ENCODE results near the gene CCDC106.
A peak's percentile ranks its signal among the peaks of the same experiment; 100 is the strongest.

CCDC106 gene

DNA sequence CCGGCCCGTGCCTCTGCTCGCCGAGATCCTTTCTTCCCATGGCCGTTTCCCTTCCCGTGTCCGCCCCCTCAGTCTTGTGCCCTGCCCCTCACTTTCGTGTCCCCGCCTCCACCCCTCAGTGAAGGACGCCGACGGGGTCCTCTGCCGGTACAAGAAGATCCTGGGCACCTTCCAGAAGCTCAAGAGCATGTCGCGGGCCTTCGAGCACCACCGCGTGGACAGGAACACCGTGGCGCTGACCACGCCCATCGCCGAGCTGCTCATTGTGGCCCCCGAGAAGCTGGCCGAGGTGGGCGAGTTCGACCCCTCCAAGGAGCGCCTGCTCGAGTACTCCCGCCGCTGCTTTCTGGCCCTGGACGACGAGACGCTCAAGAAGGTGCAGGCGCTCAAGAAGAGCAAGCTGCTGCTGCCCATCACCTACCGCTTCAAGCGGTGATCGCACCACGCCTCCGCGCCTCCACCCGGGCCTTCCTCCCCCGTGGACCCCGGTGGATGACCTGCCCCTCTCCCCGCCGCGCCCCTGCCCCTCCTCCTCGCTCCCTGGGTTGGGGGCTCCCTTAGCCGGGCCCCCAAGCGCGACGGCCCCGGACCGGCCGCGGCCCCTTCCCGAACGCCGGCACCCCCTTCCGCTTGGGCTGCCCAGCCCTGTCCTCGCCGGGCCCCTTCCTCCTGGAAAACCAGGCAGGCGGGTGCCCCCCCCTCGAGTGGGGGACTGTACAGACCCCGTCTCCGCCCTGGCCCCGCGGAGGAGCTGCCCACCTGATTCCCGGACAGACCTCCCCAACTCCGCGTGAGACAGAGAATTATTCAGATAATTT, 4.5 kb downstream of the CCDC106 start:
- DNase-seq (ENCODE audit: low read depth): no peak

DNA sequence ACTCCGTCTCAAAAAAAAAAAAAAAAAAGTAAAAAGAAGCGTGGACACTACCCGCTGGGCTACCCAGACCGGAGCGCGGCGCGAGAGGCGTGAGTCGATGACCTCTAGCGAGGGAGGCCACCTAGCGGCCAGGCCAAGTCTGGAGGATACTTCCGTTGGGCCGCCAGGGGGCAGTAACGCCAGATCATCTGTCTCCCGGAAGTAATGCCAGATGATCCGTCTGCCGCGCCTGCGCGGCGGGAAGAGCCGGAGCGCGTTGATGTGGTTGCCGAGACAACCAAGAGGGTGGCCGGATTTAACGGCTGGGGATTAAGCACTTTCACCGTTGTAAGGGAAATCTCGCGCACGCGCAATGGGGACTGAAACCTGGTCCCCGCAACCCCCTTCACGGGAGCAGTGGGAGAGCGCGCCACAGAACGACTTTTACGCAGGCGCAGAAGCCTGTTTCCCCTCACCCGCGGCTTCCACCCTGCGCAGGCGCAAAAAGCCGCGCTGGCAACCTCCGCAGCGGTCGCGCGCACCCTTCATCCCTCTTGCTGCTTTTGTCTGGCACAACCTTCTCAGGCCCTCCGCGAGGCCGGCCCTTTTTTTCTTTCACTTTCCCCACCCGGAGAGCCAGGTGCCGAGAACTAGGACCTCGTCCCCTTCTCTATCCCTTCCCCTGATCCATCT, 5.8 kb downstream of the CCDC106 start:
- peak; percentile 93 for DNase-seq (ENCODE audit: low read depth)

DNA sequence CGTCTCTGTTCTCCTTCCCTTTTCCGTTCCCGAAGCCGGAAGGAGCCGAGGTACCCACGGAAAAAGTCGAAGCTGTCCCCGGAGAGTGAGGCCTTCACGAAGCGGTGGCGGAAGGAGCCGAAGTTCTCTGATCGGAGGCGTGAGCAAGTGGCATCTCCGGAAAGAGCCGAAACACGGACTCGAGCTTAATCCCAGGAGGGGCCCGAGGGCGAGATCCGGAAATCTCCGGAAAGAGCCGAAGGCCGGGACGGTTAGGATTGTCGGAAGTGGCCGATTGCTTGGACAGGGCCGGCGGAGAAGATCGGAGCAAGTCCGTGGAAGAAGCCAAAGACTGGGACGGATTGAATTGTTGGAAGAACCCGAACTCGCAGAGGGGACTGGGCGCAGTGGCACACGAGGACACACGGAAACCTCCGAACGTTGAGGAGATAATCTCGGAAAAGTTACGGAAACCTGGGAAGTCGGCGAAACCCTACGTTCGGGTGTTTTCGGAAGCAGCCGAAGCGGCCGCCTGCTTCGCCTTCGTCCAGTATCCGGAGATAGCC, 6.4 kb downstream of the CCDC106 start:
- DNase-seq (ENCODE audit: low read depth): peak; percentile 98

DNA sequence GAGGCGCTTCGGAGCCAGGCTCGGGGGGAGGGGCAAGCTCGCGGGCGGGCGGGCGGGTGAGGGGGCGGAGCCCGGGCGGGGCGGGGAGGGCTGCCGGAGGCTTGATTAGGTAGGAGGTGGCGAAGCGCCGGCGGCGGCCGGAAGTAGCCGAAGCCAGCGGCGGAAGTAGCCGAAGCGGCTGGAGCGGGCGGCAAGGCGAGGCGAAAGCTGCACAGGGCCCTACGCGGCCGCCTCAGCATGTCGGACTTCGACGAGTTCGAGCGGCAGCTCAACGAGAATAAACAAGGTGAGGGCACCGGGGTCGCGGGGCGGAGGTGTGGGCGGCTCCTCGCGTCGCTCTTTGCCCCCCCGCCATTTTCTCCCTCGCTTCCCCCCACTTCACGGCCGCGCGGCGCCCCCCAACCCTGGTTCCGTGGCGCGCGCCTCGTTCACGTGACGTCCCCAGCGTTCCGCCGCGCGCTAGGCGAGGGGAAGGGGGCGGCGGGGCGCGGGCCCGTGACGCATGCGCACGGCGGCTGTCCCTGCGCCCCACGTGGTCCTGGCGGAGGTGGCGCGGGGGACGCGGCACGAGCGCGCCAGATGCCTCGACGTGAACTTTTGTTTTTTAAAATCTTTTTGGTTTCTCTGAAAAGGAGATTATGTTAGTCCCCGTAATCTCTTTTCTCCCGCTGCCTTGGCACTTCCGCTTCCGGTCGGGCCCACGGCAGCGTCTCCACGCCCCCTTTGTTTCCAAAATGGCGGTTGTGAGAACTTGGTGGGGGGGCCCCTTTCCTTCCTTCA, 7.0 kb downstream of the CCDC106 start, which contains the start of gene U2AF2:
Gene U2AF2, plus strand, starts transcription at position 168 of the 780 bp plus-strand sequence. Its CDS starts 70 bp downstream, at position 238.
- peak; percentile 95 for DNase-seq (ENCODE audit: low read depth)

GRCh38 chr19:55655648-55656040, 7.6 kb downstream of the CCDC106 start:
- no peak for DNase-seq (ENCODE audit: low read depth)

- DNase-seq (ENCODE audit: low read depth): no peak
Observed at GRCh38 chr19:55656552-55656951, 8.5 kb downstream of the CCDC106 start.

DNA sequence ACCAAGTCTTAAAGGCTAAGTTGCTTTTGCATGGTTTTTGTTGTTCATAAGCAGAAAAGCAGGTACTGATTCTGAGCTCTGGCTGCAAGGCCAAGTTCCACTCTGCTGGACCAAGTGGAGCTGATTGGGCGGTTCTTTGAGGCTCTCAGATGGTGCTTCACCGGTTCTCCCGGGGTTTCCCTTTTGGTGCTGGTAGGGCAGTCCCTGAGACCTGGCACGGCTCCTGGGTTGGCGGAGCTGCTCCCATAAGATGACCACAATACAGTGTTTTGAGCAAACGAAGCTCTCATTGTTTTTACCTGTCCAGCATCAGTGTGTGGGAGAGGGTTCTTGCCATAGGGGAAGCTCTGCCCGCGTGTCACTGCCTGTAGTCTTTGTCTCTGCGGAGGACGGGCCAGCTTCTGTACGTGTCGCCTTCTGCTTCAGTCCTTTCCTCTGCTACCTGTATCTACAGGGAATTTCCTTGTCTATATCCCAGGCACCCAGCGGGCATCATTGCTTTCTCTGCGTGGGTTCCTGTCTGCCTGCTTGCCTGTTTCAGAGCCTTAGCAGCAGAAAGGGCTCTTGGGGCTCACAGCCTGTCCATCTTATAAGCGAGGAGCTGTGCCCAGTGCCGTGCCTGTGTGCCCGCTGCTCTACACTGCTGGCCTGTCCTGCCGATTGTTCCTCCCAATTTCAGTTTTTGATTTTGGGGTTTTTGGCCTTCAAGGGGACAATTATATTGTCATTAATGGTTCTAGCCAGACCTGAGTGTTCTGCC, 9.2 kb downstream of the CCDC106 start:
- DNase-seq (ENCODE audit: low read depth): no peak

- DNase-seq (ENCODE audit: low read depth): no peak
Observed at GRCh38 chr19:55658846-55659459, 10.9 kb downstream of the CCDC106 start.

GRCh38 chr19:55659822-55660221, 11.8 kb downstream of the CCDC106 start:
- no peak for DNase-seq (ENCODE audit: low read depth)

DNA sequence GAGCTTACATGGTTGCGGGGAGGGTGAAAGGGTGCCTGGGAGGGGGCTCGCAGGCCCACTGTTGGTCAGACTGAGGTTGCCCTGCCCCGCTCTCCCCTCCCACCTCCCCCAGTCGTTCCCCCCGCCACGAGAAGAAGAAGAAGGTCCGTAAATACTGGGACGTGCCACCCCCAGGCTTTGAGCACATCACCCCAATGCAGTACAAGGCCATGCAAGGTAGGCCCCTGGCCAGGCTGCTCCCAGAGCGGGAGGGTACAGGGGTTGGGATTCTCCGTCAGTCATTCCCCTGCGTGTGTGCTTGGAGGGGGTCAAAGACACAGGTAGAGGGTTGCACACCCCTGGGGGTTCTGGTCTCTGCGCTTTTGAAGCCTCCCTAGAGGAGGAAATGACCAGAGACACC, 12.4 kb downstream of the CCDC106 start:
- no peak for DNase-seq (ENCODE audit: low read depth)

DNA sequence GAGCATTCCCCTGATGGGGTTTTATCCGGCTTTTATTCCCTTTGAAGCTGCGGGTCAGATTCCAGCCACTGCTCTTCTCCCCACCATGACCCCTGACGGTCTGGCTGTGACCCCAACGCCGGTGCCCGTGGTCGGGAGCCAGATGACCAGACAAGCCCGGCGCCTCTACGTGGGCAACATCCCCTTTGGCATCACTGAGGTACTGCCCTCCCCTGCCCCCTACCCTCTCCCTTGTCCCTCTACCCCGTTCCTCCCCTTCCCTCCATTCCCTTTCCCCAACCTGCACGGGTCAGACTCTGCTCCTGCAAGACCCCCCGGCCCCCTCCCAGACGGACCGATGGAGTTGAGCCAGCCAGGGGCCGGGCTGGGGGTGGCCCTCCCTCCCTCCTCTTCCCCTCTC, 13.0 kb downstream of the CCDC106 start:
- no peak for DNase-seq (ENCODE audit: low read depth)

DNA sequence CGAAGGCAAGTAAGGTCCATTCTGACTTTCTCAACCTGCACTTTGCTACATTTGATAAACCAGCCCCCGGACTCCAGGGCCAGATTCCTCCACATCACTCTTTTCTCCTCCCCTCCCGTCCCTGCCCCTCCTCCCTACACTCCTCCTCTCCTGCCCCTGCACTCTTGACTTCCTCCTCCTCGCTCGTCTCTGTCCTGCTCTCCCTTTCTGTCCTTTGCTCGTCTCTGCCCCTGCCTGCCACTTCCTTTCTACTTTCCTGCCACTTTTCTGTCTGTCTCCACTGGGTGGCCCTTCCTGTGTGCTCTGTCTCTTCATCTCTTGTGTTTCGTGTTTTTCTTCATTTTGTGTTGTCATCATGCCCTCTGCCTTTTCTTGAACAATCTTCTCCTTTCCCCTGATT, 13.8 kb downstream of the CCDC106 start:
- DNase-seq (ENCODE audit: low read depth): no peak

- DNase-seq (ENCODE audit: low read depth): no peak
Observed at GRCh38 chr19:55663846-55664536, 16.0 kb downstream of the CCDC106 start.

- no peak for DNase-seq (ENCODE audit: low read depth)
Observed at GRCh38 chr19:55666343-55667005, 18.5 kb downstream of the CCDC106 start.

DNA sequence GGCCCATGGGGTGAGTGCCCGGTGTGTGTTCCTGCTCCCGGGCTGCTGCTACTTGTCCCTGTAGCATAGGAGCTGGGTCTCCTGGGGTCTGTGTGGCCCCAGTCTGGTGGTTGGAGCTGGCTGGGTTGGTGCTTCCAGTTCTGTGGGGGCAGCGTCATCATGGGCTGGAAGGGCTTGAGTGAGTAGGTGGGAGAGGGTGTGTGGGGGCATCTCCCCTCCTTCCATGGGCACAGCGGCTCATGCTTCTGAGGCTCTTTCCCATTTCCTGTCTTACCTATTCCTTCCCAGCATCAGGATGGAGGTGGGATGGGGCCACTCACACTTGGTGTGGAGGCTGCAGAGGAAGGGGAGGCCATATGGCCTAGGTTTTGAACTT, 19.0 kb downstream of the CCDC106 start:
- DNase-seq (ENCODE audit: low read depth): no peak

DNA sequence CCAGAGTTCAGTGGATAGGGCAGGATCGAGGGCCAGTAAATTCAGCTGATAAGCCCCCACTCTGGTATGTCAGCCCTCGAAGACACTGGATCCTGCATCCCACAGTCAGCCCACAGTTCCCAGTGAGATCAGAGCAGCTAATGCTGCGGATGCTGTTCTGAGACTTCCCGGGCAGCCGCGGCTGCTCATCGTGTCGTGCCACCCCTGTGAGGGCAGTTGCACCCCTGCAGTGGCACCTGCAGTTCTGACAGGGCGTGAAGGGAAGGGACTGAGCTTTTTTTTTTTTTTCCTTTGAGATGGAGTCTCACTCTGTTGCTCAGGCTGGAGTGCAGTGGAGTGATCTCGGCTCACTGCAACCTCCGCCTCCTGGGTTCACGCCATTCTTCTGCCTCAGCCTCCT, 19.5 kb downstream of the CCDC106 start:
- no peak for DNase-seq (ENCODE audit: low read depth)

GRCh38 chr19:55667958-55668357, 19.9 kb downstream of the CCDC106 start:
- DNase-seq (ENCODE audit: low read depth): no peak

DNA sequence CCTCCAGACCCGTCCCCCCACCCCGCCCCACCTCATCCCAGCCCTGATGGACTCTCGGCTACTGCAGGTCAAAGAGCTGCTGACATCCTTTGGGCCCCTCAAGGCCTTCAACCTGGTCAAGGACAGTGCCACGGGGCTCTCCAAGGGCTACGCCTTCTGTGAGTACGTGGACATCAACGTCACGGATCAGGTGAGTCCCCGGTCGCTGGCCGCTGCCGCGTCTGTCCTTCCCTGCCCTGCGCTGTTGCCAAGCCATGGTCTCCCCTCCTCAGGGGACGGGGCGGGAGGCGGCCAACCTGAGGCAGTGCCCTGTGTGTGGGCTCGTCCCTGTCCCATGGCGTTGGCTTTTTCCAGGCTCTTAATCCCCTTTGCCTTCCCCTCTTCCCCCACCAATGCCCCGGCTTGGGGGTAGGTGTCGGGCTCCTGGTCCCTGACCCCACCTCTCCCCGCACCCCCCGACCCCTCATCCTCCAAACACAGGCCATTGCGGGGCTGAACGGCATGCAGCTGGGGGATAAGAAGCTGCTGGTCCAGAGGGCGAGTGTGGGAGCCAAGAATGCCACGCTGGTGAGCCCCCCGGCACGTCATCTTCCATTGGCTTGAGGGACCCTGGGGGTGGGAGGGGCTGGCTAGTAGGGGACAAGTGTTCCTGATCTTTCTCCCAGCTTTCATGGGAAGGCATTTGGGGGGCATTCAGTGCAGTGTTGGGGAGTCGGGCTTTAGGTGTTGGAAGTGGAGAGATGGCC, 20.8 kb downstream of the CCDC106 start:
- no peak for DNase-seq (ENCODE audit: low read depth)
